Liver (tissue), 3 donors: ENCODE results near the gene TRPT1.

ENCODE experiments used
- CTCF ChIP-seq: fragments of 150-350 bp; IDR thresholded peaks from 2 replicates; pipeline ENCODE4 v1.5.1; 2017; ENCODE audit warnings: improper control_type of control experiment, low read depth, low read length; ENCODE audit not compliant: missing input control
- HNF4G ChIP-seq: IDR thresholded peaks from 2 replicates; pipeline ENCODE4 v1.6.1; 2016; ENCODE audit warnings: antibody characterized with exemption
- RAD21 ChIP-seq, 2 donors: IDR thresholded peaks; 2 replicates each; pipeline ENCODE4 v1.6.1; 2016; ENCODE audit warnings: antibody characterized with exemption in 2 of 2, mild to moderate bottlenecking in 2 of 2
- TAF1 ChIP-seq: conservative IDR thresholded peaks from 2 replicates; pipeline ENCODE4 v1.6.1; 2016; ENCODE audit warnings: antibody characterized with exemption, mild to moderate bottlenecking
- donor health status: healthy.
- donor health status: healthy.

GRCh38 chr11:64178203-64178602 is 47.8 kb downstream of the TRPT1 start:
- no peak for TF ChIP-seq CTCF
- no peak for TF ChIP-seq RAD21 (IDR thresholded peaks at IDR 0.05)
- no peak for TF ChIP-seq TAF1
- no peak for TF ChIP-seq HNF4G
